22Rv1 (cell line): ENCODE data around the gene PRKCG.
A peak's percentile ranks its signal among the peaks of the same experiment; 100 is the strongest.

Experiments used
- H3K27ac ChIP-seq: fragments of 450-650 bp; 2 replicates; pipeline ENCODE4 v1.5.1; 2017
- CTCF ChIP-seq: fragments of 450-650 bp; IDR thresholded peaks from 2 replicates; pipeline ENCODE4 v1.5.1; 2017; ENCODE audit warnings: mild to moderate bottlenecking
- ZFX ChIP-seq: fragments of 450-650 bp; IDR thresholded peaks from 2 replicates; pipeline ENCODE4 v1.6.1; 2017; ENCODE audit warnings: antibody characterized with exemption, borderline replicate concordance

PRKCG gene

GRCh38 chr19:53909471-53910169 lies 27.6 kb downstream of the PRKCG start:
- H3K27ac ChIP-seq = no peak overlapping the region
- TF ChIP-seq ZFX (no peak), CTCF (no peak)

GRCh38 chr19:53910170-53910518 lies 28.1 kb downstream of the PRKCG start:
- no peak for TF ChIP-seq CTCF
- no peak for TF ChIP-seq ZFX
- no peak overlapping the region for H3K27ac ChIP-seq

- no peak overlapping the region for H3K27ac ChIP-seq
- TF ChIP-seq ZFX (no peak), CTCF (peak; percentile 53)
Measured at GRCh38 chr19:53912653-53913052, 30.7 kb downstream of the PRKCG start.

- no peak overlapping the region for H3K27ac ChIP-seq
- TF ChIP-seq CTCF = no peak
- TF ChIP-seq ZFX = no peak
Measured at GRCh38 chr19:53915000-53915399, 33.0 kb downstream of the PRKCG start.

- no peak overlapping the region for H3K27ac ChIP-seq
- no peak for TF ChIP-seq CTCF
- TF ChIP-seq ZFX = no peak
Measured at GRCh38 chr19:53916004-53916403, 34.0 kb downstream of the PRKCG start.

GRCh38 chr19:53917356-53917755 lies 35.4 kb downstream of the PRKCG start:
- no peak overlapping the region for H3K27ac ChIP-seq
- no peak for TF ChIP-seq CTCF
- TF ChIP-seq ZFX = no peak

- no peak for TF ChIP-seq ZFX
- TF ChIP-seq CTCF = no peak
- no peak overlapping the region for H3K27ac ChIP-seq
Measured at GRCh38 chr19:53927739-53928138, 45.7 kb downstream of the PRKCG start.
